LNCaP clone FGC (cell line): ENCODE measurements around the gene PDCD1.

Source experiments
- DNase-seq: peaks from one replicate; pipeline ENCODE4 v3.0.0-alpha.2; 2011; ENCODE audit warnings: low read depth
- H3K4me3 ChIP-seq: 2 replicates; pipeline ENCODE4 v1.5.1; 2011; ENCODE audit warnings: mild to moderate bottlenecking, low read depth, low read length, control low read depth
- TF ChIP-seq, protein P1 (sequence below): IDR thresholded peaks from 2 replicates; pipeline ENCODE4 v1.5.1; 2012; ENCODE audit warnings: mild to moderate bottlenecking; ENCODE audit not compliant: control insufficient read depth, insufficient read depth; ENCODE audit errors: extremely low read depth

The PDCD1 gene

DNA sequence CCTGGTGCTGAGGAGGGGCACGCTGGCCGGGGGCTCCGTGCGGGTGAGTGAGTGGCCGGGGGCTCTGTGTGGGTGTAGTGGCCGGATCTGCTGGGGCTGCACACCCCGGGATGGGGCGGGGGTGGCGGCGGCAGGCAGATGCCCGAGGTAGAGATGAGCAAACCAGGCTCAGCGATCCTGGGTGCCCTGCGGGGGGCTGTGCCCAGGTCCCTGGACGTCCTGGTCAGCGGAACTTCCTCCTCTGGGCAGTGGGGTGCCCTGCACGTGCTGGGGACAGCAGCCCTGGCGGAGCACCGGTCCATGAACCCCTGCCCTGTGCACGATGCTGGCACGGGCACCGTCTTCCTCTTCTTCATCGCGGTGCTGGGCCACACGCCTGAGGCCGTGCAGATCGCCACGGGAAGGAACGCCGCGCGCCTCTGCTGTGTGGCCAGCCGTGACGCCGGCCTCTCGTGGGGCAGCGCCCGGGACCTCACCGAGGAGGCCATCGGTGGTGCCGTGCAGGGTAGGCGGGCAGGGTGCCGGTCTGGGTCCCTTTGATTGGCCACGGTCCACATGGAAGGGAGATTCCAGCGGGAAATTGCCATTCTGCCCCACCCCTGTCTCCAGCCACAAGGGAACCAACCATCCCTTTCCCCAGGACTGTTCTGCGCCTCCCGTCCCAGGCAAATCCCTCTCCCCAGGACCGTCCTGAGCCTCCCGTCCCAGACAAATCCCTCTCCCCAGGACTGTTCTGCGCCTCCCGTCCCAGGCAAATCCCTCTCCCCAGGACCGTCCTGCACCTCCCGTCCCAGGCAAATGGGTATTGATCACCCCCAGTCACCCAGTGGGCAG, 43.8 kb downstream of the PDCD1 start:
- TF ChIP-seq, protein P1, sequence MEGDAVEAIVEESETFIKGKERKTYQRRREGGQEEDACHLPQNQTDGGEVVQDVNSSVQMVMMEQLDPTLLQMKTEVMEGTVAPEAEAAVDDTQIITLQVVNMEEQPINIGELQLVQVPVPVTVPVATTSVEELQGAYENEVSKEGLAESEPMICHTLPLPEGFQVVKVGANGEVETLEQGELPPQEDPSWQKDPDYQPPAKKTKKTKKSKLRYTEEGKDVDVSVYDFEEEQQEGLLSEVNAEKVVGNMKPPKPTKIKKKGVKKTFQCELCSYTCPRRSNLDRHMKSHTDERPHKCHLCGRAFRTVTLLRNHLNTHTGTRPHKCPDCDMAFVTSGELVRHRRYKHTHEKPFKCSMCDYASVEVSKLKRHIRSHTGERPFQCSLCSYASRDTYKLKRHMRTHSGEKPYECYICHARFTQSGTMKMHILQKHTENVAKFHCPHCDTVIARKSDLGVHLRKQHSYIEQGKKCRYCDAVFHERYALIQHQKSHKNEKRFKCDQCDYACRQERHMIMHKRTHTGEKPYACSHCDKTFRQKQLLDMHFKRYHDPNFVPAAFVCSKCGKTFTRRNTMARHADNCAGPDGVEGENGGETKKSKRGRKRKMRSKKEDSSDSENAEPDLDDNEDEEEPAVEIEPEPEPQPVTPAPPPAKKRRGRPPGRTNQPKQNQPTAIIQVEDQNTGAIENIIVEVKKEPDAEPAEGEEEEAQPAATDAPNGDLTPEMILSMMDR, result no peak
- no peak overlapping the region for H3K4me3 ChIP-seq
- no peak for DNase-seq

DNA sequence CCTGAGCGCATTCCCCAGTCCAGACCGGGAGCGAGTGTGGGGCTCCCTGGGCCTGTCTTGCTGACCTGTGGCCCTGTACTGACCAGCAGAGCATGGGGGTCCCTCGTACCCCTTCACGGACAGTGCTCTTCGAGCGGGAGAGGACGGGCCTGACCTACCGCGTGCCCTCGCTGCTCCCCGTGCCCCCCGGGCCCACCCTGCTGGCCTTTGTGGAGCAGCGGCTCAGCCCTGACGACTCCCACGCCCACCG, 44.4 kb downstream of the PDCD1 start:
- TF ChIP-seq, protein P1, result no peak
- no peak overlapping the region for H3K4me3 ChIP-seq
- no peak for DNase-seq

DNA sequence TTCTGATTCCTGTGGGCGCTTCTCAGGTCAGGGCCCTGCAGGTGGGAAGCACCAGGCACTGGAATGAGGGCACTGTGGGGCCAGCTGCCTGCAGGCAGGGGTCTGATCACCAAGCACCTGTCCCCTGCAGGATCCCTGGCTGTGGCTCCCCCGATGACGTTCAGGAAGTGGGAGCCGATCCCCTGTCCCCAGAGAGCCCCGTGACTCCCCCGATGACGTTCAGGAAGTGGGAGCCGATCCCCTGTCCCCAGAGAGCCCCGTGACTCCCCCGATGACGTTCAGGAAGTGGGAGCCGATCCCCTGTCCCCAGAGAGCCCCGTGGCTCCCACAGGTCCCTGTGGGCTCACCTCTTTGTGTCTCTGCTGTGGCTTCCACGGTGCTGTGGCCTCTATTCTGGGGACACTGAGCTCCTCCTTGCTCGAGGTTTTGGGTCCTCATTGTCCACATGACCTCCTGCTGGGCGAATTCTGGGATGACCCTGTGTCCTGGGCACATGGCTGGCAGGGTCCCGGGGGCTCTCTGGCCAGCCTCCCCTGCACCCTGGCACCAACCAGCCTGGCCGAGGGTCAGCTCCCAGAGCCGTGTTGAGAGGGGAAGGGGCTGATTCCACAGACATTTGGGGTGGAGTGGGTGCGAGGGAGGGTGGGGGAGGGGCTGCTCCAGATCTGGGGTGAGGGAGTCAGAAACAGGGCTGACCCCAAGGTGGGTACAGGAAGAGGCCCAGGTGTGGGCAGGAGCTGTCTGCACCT, 44.9 kb downstream of the PDCD1 start:
- no peak for DNase-seq
- TF ChIP-seq, protein P1, result no peak
- H3K4me3 ChIP-seq, result no peak overlapping the region

DNA sequence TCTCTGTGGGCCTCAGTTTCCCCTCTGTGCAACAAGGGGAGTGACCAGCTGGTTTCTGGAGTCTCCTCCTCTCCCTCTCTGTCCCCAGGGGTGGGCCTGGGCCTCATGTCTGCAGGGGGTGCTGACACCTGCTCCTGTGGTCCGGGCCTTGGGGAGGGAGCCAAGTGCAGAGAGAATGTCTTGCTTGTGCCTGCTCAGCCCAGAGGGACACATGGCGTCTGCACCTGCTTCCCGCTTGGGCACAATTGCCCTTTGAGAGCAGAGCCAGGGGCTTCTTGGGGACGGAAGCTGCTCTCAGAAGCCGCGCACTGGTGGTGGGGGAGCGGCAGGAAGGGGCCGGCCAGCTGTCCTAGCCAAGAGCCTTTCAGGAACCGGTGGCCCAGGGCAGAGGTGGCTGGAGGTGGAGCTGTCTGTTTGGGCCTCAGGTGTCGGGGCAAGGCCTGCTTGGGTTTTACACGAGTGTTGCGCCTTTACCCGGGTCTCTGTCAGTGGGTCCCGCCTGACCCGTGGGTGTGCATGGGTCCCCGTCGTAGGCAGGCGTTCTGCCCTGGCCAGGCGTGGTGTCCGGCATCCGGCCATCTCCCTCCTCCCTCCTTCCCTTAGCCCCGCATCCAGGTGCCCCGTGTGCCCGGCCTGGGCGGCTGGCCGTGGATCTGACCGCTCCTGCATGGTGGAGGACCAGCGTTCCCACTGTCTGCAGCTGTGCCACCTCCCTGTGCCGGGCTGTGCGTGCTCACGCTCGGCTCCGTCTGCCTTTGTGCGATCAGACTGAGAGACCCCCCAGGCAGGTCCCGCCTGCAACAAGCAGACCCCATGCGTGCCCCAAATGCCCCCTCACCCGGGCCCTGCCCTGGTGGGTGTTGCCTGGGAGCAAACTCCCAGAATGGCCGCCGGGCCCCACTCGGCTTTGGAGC, 45.7 kb downstream of the PDCD1 start:
- DNase-seq, result no peak
- no peak overlapping the region for H3K4me3 ChIP-seq

DNA sequence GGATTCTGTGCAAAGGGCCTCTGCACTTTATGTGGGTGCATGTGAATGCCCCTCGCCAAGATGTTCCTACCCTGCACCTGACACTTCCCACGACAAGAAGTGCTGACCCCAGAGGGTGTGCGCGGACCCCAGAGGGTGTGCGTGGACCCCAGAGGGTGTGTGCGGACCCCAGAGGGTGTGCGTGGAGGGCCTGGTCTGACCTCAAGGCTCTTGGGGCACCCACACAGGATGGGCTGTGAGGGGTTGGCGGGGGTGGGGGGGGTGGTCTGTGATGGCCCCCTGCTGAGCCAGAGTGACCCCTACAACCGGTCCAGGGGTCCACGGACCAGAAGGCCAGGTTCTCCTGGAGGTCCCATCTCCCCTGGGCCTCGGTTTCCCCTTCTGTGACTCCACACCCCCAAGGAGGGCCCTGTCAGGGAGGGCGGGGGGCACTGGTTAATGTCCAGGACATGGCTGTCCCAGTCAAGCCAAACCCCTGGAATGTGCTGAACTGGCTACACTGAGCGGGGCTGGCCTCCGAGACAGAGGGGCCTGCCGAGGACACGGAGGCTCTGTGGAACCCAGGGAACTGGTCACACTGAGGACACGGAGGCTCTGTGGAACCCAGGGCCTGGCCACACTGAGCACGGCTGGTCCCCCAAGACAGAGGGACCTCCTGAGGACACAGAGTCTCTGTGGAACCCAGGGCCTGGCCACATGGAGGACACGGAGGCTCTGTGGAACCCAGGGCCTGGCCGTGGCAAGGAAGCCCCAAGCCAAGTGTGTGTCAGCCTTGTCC, 46.6 kb downstream of the PDCD1 start:
- TF ChIP-seq, protein P1, result no peak
- DNase-seq, result no peak

More for the DNA sequence above, 45.7 kb downstream of the PDCD1 start:
- TF ChIP-seq, protein P1, result no peak

DNA sequence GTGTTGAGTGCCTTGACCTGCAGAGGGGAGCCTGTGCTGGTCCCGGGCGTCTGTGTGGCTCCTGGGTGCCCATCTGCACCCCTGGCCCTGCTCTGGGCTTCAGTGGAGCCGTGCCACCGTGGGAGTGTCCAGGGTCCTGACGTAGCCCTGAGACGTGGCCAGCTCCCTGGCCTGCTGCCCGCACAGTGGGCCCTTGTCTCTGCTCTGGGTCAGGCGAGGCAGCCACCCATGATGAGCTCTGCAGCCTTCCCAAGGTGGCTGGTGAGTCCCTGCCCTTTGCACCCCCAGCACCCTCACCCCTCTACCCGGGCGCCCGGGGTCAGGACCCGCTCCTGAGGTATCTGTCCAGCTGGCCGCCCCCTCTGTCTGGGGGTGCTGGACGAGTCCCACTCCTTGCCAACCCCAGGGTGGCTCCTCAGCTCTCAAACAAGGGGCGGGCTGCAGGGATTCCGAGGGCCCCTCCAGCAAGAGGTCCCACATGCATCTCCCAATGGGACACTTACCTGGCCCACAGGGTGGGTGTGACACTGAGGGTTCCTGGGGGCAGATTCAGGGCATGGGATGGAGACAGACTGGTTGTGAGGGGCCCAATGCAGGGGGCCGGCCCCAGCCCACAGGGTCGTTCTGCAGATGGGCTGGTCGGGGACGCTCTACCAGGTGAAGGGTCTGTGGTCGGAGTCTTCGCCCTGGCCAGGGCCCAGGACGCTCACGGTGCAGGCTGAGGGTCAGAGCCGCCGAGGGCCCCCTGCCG, 47.3 kb downstream of the PDCD1 start:
- DNase-seq, result no peak
- TF ChIP-seq, protein P1, result no peak
- no peak overlapping the region for H3K4me3 ChIP-seq

More for the DNA sequence above, 46.6 kb downstream of the PDCD1 start:
- no peak overlapping the region for H3K4me3 ChIP-seq
